GM21737 (cell line): ENCODE results near the gene BRSK2.

Source experiments
- ATAC-seq: cut with Tn5 transposase; IDR thresholded peaks from one replicate; pipeline ENCODE4 v1.9.1; 2021; ENCODE audit warnings: mild to moderate bottlenecking, moderate library complexity; ENCODE audit not compliant: unreplicated experiment

BRSK2 gene

GRCh38 chr11:1461826-1462697 lies 72.3 kb downstream of the BRSK2 start:
- ATAC-seq = no peak

- ATAC-seq = no peak
Measured at GRCh38 chr11:1462698-1462975, 72.9 kb downstream of the BRSK2 start.

- no peak for ATAC-seq
Measured at GRCh38 chr11:1463056-1463455, 73.3 kb downstream of the BRSK2 start.

GRCh38 chr11:1466784-1467183 lies 77.0 kb downstream of the BRSK2 start:
- ATAC-seq = no peak

- no peak for ATAC-seq
Measured at GRCh38 chr11:1467270-1467669, 77.5 kb downstream of the BRSK2 start.

- no peak for ATAC-seq
Measured at GRCh38 chr11:1468002-1468401, 78.3 kb downstream of the BRSK2 start.

- no peak for ATAC-seq
Measured at GRCh38 chr11:1468473-1469066, 78.8 kb downstream of the BRSK2 start.

- ATAC-seq = no peak
Measured at GRCh38 chr11:1469287-1469910, 79.7 kb downstream of the BRSK2 start.

GRCh38 chr11:1469911-1470680 lies 80.4 kb downstream of the BRSK2 start:
- ATAC-seq = no peak

GRCh38 chr11:1470681-1471611 lies 81.2 kb downstream of the BRSK2 start:
- no peak for ATAC-seq

GRCh38 chr11:1471736-1472135 lies 82.0 kb downstream of the BRSK2 start:
- ATAC-seq = no peak

GRCh38 chr11:1472180-1473005 lies 82.7 kb downstream of the BRSK2 start:
- no peak for ATAC-seq

- no peak for ATAC-seq
Measured at GRCh38 chr11:1473011-1473628, 83.4 kb downstream of the BRSK2 start.

GRCh38 chr11:1473786-1474185 lies 84.1 kb downstream of the BRSK2 start:
- ATAC-seq = no peak

GRCh38 chr11:1475841-1476240 lies 86.1 kb downstream of the BRSK2 start:
- ATAC-seq = no peak

GRCh38 chr11:1476940-1477736 lies 87.4 kb downstream of the BRSK2 start:
- ATAC-seq = no peak

GRCh38 chr11:1478011-1478410 lies 88.3 kb downstream of the BRSK2 start:
- no peak for ATAC-seq

- ATAC-seq = no peak
Measured at GRCh38 chr11:1478544-1478943, 88.8 kb downstream of the BRSK2 start.
